Measurements from ENCODE around the gene LHFPL2.

The LHFPL2 gene

DNA sequence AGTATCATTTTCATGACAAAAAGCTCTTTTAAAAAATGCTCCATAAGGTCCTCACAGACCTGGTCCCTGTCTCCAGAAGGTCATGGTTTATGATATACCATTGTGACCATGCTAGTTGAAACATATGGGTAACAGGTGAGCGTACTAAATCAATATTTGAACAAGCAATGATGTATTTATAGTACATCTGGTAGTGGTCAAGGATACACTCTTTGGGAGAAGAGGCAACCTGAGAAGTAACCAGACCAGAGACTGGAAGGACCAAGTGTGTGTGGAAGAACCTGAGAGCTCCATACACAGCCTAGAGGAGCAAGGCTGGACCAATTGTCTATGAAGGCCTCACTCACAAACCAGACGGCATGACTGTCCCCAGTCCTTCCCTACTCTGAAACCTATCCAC is 55.1 kb downstream of the LHFPL2 start:
- DNase-seq = no peak

DNA sequence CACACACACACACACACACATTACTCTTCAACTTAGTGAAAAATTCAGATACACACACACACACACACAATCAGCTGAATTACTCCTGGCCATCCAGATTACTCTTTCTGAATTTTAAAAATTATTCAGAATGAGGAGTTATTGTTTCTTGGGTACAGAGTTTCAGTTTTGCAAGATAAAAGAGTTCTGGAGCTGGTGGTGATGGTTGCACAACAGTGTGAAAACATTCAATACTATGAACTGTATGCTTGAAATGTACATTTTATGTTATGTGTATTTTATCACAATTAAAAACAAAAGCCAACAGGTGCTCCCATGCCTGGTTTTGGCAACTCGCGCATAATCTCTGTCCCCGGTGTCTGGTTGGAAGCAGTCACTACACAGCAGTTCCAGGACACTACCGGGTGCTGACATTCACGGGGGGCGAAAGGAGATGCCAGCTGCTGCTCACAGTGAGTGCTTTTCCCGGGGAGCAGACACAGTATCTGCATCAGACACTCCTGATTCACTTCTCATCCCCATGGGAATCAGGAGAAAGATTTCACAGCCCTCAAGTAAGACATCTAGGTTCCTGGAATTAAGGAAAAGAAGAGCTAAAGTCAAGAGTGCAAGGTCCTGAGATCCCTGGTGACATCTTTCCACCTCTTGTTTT is 55.7 kb downstream of the LHFPL2 start:
- DNase-seq = no peak

DNA sequence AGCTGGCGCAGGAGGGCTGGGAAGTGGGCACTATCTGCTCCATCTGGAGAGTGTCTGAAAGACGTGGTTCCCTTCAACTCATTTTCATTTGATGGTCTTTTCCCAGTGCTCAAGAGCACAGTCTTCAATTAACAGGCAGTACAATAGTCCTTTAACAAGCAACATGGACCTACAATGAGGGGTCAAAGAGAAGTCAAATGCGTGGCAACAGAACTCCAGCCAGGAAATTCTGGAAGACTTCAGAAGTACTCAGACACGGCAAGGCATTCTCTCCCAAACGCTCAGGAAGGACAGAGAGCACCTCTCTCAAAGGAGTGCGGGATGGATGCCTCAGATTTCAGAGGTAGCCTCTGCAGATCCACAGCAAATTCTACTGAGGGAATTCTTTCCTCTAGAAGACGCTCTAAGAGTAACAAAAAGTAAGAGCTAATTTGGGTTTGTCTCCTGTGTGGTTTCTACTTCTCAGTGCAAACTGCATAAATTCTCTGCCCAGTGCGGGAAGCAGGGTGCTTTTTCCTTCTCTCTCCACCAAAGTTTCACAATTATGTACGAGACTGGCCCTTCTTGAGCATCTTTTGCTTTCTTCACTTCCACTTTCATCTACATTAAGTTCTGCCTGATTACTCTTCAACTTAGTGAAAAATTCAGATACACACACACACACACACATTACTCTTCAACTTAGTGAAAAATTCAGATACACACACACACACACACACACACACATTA is 56.4 kb downstream of the LHFPL2 start:
- DNase-seq = no peak

DNA sequence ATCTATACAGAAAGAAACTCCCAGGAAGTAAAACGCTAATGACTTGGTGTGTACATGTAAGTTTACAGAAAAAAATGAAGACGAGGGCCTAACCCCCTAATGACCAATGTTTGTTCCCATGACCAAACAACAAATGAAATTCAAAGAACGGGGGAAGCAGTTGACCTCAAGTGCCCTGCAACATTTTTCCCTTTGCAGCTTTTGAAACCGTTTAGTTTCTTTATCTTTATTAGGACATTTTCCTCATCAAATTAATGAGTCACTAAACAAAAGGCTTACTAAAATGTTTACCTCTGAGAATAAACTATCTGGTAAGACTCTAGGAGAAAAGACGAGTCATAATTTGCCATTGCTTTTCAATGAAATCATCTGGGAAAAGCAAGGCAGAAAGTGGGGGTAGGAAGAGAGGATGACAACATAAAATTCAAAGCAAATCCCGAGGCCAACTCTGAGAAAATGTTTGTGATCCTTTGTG is 57.4 kb downstream of the LHFPL2 start:
- no peak for DNase-seq

DNA sequence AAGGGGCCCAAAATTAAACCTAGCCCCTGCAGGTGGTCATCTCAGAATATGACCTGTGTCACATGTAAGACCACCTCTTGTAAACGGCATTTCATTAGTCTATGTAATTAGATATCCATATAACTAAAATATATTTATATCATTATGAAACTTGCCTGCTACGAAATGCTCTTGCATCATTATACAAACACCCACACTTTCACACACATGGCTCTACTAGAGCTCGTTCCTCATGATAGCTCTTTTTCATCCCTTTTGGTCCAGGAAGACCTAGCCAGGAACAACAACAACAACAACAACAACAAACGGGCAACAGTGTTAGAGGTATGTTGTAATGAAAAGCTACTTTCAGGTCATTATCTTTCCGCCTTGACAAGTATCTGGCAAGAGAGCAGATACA is 58.6 kb downstream of the LHFPL2 start:
- DNase-seq = no peak

DNA sequence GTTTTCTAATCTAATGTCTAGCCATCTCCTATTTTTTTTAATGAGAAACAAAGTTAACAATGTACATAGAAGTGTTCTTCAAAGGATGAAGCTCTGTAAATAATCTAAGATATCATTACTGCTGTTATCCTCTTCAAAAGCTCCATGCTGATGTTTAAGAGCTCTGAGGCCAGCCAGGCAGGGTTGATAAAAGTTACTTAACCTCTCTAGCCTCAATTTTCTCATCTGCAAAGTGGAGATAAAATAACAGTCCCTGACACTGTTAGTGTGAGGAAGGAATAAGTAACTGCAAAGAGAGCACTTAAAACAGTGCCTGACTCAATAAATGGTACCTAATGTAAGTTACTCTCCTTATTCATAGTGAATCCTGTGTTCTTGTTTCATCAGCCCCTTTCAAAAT is 60.1 kb downstream of the LHFPL2 start:
- DNase-seq = no peak

DNA sequence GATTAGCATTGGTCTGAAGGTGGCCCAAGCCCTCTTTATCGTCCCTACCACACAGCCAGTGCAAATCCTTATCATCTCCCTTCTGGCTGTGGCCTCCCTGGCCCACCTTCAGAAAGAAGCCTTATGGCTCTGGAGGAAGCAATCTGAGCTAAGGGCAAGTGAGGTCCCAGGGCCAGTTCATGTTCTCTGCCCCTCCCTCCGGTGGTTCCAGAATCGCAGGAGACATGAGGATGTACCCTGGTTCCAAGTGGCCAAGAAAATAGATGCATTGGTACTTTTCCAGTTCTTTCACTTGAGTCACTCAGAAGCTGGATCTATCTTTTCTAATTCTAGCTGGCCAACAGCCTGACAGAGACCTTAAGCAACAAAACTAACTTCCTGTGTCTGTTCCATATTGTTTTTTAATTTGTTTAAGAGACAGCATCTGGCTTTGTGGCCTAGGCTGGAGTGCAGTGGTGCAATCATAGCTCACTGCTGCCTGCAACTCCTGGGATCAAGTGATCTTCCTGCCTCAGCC is 60.7 kb downstream of the LHFPL2 start:
- no peak for DNase-seq

DNA sequence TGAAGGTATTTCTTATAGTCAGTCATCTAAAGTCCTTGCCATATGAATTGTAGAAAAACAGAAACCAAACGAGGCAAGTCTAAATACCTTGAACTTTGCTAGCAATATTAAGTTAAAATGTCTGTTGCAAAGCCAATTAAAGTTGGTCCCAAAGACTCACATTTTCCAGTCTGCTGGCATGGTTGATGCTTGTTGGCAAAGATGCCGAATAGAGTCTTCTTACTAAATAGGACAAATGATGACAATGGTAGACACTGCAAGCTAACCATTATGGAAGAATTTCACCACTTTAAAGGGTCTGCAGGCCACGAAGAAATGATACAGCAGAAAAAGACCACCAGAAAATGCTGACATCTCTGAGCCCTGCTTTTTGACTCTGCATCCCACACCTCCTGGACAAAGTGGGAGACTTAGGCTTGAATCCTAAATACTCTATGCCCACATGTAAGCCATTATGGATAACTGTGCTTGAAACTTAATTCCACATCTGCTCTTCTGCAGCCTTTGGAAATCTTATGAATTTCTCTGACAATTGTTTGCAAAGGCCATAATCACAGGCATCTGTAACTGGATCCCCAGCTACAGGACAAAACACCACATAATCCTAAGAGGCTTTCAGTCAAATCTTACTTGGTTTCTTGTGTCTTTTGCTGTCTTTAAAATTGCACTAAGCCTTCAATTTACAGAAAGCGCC is 61.3 kb downstream of the LHFPL2 start:
- DNase-seq = no peak

DNA sequence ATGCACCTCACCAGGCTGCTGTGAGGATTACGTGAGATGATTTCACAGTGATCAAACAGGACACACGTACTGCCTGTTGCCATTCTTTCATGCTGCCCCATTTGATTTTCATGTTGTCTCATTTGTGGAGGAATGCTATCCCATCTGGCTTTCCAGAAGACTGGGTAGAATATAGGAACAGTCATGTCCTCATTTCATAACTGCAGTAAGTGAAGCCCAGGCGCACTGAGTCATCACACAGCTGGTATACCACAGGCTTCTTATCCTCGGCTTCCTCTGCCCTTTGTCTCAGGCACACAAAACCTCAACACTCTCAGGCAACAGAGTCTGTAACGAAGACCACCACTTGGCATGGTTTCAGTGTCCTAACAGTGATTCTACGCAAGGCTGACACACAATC is 62.3 kb downstream of the LHFPL2 start:
- DNase-seq = no peak

DNA sequence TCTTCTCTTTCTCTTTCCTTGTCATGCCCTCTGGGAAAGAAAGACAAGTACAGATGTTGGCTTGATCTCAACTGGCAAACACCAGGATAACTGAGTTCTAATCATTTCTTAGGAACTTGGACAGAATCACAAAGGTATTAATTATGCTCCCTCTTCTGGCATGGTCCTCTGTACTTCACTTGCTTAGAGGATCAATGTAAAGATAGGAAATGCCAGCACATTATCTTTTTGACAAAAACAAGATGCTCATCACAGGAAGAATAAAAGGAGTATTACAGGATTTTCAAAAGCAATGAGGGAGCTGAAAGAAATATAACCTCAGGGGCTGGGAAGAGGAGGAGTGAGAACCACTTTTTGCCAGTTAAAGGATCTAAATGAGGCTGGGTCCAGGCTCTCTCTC is 70.6 kb downstream of the LHFPL2 start:
- DNase-seq = no peak

DNA sequence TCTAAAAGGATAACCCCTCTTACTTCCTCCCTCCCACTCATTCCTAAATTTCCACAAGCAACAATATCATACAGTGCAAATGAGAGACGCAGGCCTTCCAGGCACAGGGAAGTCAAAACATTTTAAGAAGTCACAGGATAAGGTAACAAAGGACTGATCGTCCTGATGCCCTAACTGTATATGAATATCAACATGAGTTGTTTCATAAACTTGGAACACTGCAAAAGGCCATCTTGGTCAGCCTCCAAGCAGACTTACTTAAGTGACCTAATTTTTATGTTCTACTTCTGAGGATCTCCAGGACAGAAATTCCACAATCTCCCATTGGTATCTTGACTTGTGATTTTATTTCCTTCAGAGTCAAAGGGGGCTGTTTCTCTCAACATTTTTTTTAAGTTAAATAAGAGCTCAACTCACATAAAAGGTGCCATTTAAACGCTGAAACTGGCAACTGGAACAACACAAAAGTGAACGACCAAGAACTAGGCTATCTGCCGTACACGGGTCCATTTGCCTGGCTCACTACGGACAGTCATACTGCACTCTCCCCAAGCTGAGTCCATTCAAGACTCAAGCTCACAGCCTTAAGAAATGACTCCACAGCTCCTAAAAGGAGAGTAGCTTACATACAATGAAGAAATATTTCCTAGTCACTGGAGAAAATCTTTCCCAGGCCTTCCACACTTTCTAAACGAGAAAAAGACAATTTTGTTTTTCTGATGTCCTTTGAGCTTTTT is 71.3 kb downstream of the LHFPL2 start:
- DNase-seq = no peak

DNA sequence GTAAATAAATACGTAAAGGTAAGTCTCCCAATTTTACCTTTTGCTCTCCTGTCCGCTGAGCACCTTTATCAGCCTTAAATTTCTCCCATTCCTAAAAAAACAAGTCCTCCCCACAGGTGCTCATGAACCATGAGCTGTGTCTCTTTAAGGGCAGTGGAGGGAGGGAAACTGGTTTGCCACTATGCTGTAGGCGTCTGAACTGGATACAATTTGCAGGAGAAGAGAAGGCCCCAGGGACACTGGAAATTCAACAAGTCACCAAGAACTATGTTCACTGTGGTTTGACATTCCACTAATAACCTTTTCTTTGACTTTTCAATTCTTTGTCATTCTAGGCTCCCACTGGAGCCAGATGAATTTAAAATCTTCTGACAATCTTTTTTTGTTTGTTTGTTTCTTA is 72.2 kb downstream of the LHFPL2 start:
- no peak for DNase-seq

DNA sequence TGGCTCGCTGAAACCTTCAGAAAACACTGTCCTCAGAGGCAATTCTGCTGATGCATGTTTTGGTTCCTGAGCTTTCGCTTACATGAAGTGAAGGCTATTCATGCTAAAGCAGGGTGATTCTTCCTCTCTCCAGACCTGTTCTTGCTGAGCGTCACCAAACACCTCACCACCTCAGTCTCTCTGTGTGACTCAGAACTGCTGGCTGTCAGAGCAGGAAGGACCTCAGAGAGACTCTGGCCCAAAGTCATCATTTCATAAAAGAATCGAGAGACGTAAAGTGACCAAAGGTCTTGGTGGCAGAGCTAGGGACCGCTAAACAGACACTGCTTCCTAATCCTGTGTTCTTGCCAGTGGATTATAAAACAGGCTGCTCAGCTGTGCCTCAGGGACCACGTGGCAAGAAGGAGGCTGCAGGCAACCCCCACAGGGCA is 73.8 kb downstream of the LHFPL2 start:
- no peak for DNase-seq

DNA sequence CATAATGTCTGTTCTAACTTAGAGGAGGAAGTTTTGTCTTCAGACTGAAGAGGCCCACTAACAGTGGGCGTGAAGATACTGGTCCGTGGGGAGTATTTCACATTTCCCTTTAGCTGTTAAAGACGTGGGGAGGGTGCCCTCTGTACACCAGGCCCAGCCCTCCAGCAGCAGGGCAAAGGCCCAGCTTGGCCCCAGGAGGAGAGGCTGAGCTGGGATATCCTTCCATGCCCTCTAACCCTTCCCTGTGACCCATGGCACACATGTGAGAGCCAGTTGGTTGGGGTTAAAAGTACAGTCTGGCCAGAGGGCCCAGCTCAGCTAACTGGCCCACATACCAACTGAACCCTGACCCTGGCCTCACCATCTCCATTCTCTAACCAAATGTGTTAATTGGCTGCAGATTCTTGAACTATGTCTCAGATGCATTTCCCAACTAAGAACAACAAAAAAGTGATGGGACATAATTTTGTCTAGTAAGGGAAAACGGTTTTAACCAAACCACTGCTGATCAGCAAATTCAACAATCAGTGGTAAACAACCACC is 74.4 kb downstream of the LHFPL2 start:
- DNase-seq = no peak

DNA sequence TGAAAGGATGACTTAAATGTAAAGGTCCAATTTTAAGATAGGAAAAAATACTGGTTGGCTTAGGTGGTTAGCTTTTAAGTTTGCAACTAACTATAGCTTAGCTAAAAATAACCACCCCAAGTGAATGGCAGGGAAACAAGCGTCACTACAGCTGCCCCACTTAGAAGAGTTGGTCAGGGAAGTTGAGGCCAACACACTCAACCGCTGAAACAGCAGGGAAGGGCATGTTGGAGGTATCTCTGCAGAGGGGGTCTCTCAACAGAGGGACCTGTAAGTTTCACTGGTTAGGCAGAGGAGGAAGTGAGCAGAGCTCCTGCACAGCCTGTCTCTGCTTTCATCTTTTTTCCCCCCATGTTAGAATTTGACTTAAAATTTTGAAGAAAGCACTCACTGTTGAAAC is 75.3 kb downstream of the LHFPL2 start:
- DNase-seq = no peak

DNA sequence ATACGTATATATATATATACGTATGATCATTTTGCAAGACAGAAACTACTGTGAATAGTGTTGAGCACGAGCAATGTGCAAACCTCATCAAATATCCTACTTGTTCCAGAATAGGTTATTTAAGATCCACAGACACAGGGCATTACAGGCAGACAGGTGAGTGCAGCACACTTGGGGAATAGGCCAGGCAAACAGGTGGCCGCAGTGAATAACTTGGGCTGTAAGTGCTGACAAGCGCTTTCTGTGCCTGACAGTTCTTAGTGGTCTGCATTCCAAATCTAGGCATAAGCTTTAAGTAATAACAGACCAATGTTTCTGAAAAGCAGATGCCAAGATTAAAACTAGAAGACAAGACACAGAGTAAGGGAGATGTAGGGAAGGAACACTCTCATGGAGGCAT is 77.9 kb downstream of the LHFPL2 start:
- DNase-seq = no peak

DNA sequence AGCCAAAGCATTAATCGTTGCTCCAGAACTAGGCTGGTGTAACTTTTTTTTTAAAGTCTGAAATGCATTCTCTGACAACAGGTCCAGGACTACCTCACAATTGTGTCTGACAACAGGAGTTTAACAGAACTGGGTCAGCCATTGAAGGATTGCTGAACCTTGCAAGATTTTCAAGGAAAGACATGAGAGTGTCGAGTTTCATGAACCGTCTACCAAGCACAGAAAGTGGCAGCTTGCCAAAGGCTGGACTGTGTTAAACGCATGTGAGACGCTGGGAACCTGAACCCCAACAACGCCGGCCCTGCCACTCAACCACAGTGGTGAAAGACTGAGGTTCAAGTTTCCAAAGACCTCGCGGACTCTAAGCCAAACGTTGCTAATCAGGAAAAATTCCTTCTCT is 79.1 kb downstream of the LHFPL2 start:
- no peak for DNase-seq

DNA sequence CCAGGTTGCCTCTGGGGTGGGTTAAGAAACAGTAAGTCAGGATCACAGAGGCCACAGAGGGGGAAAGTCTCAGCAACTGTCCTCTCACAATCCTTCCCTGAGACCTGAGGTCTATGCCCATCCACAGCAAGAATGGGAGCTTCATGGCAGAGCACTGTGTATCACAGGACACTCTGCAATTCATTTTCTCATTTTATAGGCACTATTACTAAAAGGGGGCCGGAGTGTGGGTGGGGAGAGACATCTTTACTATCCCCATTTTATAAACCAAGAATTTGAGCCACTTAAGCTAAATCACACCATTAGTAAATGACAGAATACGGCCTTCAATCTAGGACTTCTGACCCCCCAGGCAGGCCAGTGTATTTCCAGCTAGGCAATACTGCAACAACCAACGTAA is 79.9 kb downstream of the LHFPL2 start:
- no peak for DNase-seq

DNA sequence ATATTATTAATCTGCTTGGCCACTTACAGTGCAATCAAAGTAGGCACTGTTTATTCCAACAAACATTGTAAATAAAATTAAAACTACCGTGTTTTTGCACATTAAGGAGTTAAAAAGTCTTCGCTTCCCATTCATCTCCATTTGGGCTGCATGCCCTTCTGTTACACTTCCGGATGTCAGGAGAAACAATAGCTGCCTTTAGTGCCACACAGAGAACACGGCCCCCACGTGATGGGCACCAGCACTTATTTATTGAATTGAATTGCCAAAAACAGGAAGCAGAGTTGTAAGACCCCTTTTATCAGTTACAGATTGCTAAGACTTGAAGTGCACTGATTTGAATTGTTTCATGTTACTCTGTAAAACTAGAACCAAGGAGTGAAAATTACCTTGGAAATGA is 80.4 kb downstream of the LHFPL2 start:
- no peak for DNase-seq

DNA sequence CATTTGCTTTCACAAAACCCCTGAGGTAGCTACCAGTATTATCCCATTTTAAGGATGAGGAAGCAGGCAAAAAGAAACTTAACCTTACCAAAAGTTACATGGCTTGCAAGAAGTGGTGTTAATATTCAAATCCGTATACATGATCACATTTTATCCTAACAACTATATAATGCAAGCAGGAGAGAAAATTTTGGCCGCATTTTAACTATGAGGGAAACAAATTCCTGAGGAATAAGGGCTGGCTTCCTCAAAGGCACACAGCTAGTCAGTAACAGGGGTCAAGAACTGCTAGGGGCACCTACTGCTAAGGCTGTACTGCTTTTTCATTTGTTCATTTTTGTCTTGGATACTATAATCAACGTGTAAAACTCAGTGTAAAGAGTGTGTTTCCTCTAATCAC is 81.0 kb downstream of the LHFPL2 start:
- no peak for DNase-seq

DNA sequence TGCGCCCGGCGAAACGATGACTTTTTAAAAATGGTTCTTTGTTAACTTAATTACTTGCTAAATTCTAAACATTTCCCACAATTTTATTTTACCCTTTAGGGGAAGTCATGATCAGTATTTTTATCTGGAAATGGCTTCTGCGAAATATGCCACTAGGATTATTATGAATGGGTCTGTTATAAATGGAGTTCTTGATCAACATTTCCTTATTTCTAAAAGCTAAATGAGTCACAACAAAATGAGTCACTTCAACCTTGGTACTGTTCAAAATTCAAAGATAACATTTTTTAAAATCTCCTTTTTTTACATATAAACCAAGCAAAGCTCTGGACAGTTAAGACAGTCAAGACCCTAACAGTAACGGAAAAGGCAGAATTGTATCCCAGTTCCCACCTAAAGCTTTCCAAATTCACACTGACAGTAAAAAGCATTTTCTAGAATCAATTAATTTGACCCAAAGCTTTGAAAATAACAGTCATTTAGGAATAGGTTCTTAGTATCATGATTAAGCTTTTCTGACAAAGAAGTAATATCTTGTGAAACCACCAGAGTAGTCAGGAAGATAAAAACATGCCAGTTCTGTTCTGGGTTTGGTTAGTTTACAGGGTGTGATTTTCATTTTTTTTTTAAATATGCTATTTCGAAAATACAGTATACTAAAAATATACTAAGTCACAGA is 81.7 kb downstream of the LHFPL2 start:
- no peak for DNase-seq

DNA sequence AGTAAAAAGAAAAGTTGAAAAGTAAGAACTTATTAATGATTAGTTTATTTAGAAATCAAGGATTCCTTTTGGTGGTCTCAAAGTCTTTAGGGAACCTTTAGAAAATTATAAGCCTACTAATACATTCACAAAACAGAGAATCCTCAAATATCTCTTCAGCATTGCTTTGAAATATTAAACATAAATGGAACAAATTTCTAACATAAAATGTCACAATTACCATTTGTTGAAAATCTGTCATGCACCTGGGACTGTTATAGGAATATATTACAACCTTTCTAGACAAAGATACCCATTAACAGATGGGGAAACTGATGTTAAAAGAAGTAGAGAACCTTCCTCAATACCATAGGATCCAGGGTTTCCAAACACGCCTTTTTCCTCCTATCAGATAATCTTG is 83.2 kb downstream of the LHFPL2 start:
- no peak for DNase-seq
